Neural crest cell (in vitro differentiated cells): ENCODE data around the gene LRCH2. TPM values are rescaled to one million over a fixed set of nuclear protein-coding genes. Genes with fewer than 3 reads are reported as not detected.

Experiments
- DNase-seq: peaks from one replicate; pipeline ENCODE4 v3.0.0; 2021; ENCODE audit warnings: low read depth, mixed read lengths, low spot score
- H3K27ac Mint-ChIP-seq: one replicate; pipeline ENCODE4 v1.8.0; 2021; ENCODE audit warnings: mild to moderate bottlenecking, mixed read lengths; ENCODE audit not compliant: unreplicated experiment
- H3K27me3 Mint-ChIP-seq: 2 replicates; pipeline ENCODE4 v1.8.0; 2021; ENCODE audit warnings: low read depth, mild to moderate bottlenecking, mixed read lengths
- H3K36me3 Mint-ChIP-seq: 2 replicates; pipeline ENCODE4 v1.8.0; 2021; ENCODE audit warnings: low read depth, mild to moderate bottlenecking, mixed read lengths
- H3K4me1 Mint-ChIP-seq: 2 replicates; pipeline ENCODE4 v1.8.0; 2021; ENCODE audit warnings: mixed read lengths
- H3K4me3 Mint-ChIP-seq: one replicate; pipeline ENCODE4 v1.8.0; 2021; ENCODE audit warnings: mild to moderate bottlenecking, mixed read lengths
- H3K9me3 Mint-ChIP-seq: 2 replicates; pipeline ENCODE4 v1.8.0; 2021; ENCODE audit warnings: mixed read lengths
- CTCF ChIP-seq: fragments of 200-600 bp; sonication (generic); conservative IDR thresholded peaks from 2 replicates; pipeline ENCODE4 v1.5.0; 2021; ENCODE audit warnings: antibody characterized with exemption, mild to moderate bottlenecking
- total RNA-seq: library from RNA; stranded (reverse); gene quantifications from 2 replicates; pipeline ENCODE4 v1.2.1, GENCODE V29; 2021

Gene LRCH2
- total RNA-seq, 1 donor from 2014 or later = 16.3 TPM

GRCh38 chrX:115093191-115093590, 140.7 kb downstream of the LRCH2 start:
- Mint-ChIP-seq H3K4me3 (no peak overlapping the region), H3K27ac (no peak overlapping the region), H3K4me1 (no peaks in the 10 kb centered on the region), H3K36me3 (peaks cover 67% of the 10 kb centered on the region), H3K27me3 (no peaks in the 10 kb centered on the region), H3K9me3 (peaks cover 32% of the 10 kb centered on the region)
- TF ChIP-seq CTCF = no peak
- no peak for DNase-seq

GRCh38 chrX:115089419-115089818, 144.5 kb downstream of the LRCH2 start:
- H3K36me3 Mint-ChIP-seq = peaks cover 46% of the 10 kb centered on the region
- DNase-seq = no peak

GRCh38 chrX:115068896-115069295, 165.0 kb downstream of the LRCH2 start:
- no peaks in the 10 kb centered on the region for H3K4me1 Mint-ChIP-seq
- DNase-seq = no peak
- no peaks in the 10 kb centered on the region for H3K36me3 Mint-ChIP-seq

More at GRCh38 chrX:115089419-115089818, 144.5 kb downstream of the LRCH2 start:
- Mint-ChIP-seq H3K27ac (no peak overlapping the region), H3K27me3 (no peaks in the 10 kb centered on the region), H3K4me1 (no peaks in the 10 kb centered on the region), H3K4me3 (no peak overlapping the region), H3K9me3 (peaks cover 31% of the 10 kb centered on the region)
- no peak for TF ChIP-seq CTCF

GRCh38 chrX:115067812-115068211, 166.1 kb downstream of the LRCH2 start:
- peaks cover 7% of the 10 kb centered on the region for H3K9me3 Mint-ChIP-seq
- no peak overlapping the region for H3K4me3 Mint-ChIP-seq
- no peaks in the 10 kb centered on the region for H3K36me3 Mint-ChIP-seq
- no peak for DNase-seq
- no peaks in the 10 kb centered on the region for H3K4me1 Mint-ChIP-seq
- no peak overlapping the region for H3K27ac Mint-ChIP-seq
- H3K27me3 Mint-ChIP-seq = no peaks in the 10 kb centered on the region
- TF ChIP-seq CTCF = no peak

More at GRCh38 chrX:115068896-115069295, 165.0 kb downstream of the LRCH2 start:
- Mint-ChIP-seq H3K9me3 (peaks cover 5% of the 10 kb centered on the region), H3K27me3 (no peaks in the 10 kb centered on the region), H3K27ac (no peak overlapping the region), H3K4me3 (no peak overlapping the region)
- TF ChIP-seq CTCF = no peak

GRCh38 chrX:115065304-115065703, 168.6 kb downstream of the LRCH2 start:
- Mint-ChIP-seq H3K4me3 (no peak overlapping the region), H3K4me1 (no peaks in the 10 kb centered on the region), H3K27ac (no peak overlapping the region), H3K36me3 (no peaks in the 10 kb centered on the region), H3K9me3 (peaks cover 11% of the 10 kb centered on the region), H3K27me3 (no peaks in the 10 kb centered on the region)
- no peak for TF ChIP-seq CTCF
- DNase-seq = no peak

Other genes with a start within 250 kb of the LRCH2 start
- gene IL13RA2, start 216.5 kb downstream of the LRCH2 start, total RNA-seq = 0.51 and 0.57 TPM in 2 replicates
- gene RBMXL3, start 44.7 kb downstream of the LRCH2 start, total RNA-seq = not detected in 2 replicates
- not detected in 2 replicates for gene LUZP4, start 55.6 kb upstream of the LRCH2 start, total RNA-seq